Stomach smooth muscle (tissue), 2 donors: ENCODE data around the gene CYP2A13.
A peak's percentile ranks its signal among the peaks of the same experiment; 100 is the strongest.
"Not testable (repeated sequence)": the region's sequence is repeated elsewhere in the genome, so short reads cannot be mapped to it uniquely, and the experiment has no call there.

Experiments used
- H3K27ac ChIP-seq: one replicate; pipeline ENCODE4 v1.7.0; 2013; ENCODE audit warnings: mild to moderate bottlenecking, low read length, inconsistent platforms
- H3K27me3 ChIP-seq, 2 donors: one replicate each; pipeline ENCODE4 v1.7.0; 2013; ENCODE audit warnings: low read length in 2 of 2; ENCODE audit not compliant: insufficient read depth in 2 of 2, control insufficient read depth in 1 of 2
- H3K36me3 ChIP-seq, 2 donors: one replicate each; pipeline ENCODE4 v1.7.0; 2013; ENCODE audit warnings: low read length in 2 of 2; ENCODE audit not compliant: control insufficient read depth in 2 of 2, insufficient read depth in 2 of 2
- H3K4me1 ChIP-seq: one replicate; pipeline ENCODE4 v1.7.0; 2013; ENCODE audit warnings: low read length; ENCODE audit not compliant: control insufficient read depth, insufficient read depth
- H3K4me3 ChIP-seq, 2 donors: one replicate each; pipeline ENCODE4 v1.7.0; 2013; ENCODE audit warnings: low read length in 2 of 2
- H3K9ac ChIP-seq, 2 donors: one replicate each; pipeline ENCODE4 v1.7.0; 2013; ENCODE audit warnings: low read length in 2 of 2, mild to moderate bottlenecking in 1 of 2
- H3K9me3 ChIP-seq, 2 donors: one replicate each; pipeline ENCODE4 v1.7.0; 2013; ENCODE audit warnings: low read length in 2 of 2; ENCODE audit not compliant: control insufficient read depth in 2 of 2
- donor health status: healthy.
- donor health status: Pancreatic carcinoma.

Gene CYP2A13

DNA sequence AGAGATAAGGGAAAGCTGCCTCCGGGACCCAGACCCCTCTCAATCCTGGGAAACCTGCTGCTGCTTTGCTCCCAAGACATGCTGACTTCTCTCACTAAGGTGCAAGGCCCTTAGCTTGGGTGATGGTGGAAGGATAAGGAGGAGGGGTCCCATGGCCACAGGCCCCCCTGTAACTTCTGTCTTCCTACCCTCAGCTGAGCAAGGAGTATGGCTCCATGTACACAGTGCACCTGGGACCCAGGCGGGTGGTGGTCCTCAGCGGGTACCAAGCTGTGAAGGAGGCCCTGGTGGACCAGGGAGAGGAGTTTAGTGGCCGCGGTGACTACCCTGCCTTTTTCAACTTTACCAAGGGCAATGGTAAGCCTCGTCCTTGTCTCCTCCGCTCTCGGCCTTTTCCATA, 28.0 kb downstream of the CYP2A13 start:
- Histone ChIP-seq H3K4me1 (no peaks in the 10 kb centered on the region), H3K27me3 (peaks cover 0 to 6% of the 10 kb centered on the region in 2 donors), H3K9ac (no peak overlapping the region), H3K27ac (no peak overlapping the region), H3K4me3 (no peak overlapping the region), H3K9me3 (no peaks in the 10 kb centered on the region), H3K36me3 (no peaks in the 10 kb centered on the region)

DNA sequence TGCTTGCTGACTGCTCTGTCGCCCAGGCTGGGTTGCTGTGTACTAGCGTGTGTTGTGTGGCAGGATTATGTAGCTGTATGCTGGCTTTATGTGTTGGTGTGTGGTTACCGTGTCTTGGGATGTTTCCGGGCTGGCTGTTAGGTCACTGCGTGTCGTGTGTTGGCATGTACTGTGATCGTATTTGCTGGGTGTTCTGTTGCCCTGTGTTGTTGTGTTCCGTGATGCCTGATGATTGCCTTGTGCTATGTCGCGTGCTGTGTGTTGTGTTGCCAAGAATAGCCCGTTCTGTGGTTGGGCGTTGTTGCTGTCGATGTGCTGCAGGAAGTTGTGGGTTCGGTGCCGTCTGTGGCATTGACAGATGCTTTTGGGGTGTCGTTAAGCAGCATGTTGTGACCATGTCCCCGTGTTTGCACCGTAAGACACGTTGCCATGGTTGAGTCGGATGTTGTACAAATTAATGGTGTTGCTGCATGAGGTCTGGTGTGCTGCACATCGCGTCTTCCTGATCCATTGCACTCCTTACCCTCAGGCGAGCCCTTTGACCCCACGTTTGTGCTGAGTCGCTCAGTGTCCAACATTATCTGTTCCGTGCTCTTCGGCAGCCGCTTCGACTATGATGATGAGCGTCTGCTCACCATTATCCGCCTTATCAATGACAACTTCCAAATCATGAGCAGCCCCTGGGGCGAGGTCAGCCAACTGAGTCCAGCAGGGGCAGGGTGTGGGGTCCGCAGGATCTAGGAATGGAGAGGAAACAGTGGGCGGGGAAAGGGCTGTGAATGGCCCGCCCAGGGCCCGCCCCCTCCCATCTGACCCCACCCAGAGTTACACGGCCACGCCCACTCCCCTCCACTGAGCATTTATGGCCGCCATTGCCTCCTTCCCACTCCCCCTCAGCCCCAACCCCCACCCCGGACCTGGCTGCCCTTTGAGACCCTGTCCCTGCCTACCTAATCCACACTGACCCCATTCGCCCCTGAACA, 33.0 kb downstream of the CYP2A13 start:
- not testable (repeated sequence) for H3K9ac ChIP-seq, H3K27ac ChIP-seq, H3K4me3 ChIP-seq, H3K4me1 ChIP-seq, H3K9me3 ChIP-seq, H3K36me3 ChIP-seq, H3K27me3 ChIP-seq

DNA sequence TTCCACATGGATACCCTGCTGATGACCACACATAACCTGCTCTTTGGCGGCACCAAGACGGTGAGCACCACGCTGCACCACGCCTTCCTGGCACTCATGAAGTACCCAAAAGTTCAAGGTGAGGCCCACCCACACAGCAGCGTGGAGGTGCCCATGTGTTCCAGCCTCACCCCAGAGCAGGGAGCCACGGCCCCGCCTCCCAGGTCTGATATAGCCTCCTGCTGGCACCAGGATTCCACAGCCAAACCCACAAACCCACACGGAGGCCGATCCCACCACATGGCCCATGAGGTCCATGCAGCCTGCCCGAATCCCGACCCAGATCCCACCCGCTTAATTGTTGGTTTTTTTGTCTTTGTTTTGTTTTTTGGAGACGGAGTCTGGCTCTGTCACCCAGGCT, 34.6 kb downstream of the CYP2A13 start:
- H3K36me3 ChIP-seq, H3K4me1 ChIP-seq, H3K27me3 ChIP-seq, H3K9me3 ChIP-seq, H3K9ac ChIP-seq, H3K4me3 ChIP-seq, H3K27ac ChIP-seq: not testable (repeated sequence)

DNA sequence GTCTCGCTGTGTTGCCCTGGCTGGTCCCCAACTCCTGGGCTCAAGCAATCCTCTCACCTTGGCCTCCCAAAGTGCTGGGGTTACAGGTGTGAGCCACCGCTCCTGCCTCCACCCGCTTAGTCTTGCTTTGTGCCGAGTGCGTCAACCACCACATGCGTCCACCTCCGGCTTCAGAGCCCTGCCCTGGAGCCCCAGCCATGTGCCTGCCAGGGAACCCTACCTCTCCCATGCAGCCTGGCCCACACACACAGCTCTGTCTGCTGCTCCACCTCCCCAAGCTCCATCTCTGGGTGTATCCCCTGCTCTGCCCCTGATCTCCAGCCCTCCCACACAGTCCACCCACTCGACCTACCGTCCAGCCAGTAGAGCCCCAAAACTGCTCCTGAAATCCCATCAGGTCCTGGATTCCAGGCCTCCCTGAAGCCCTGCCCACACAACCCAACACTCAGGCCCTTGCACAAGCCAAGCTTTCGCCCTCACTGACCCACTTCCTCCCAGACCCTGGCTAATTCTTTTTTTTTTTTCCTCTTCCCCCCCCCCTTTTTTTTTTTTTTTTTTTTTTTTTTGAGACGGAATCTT, 35.6 kb downstream of the CYP2A13 start:
- Histone ChIP-seq H3K4me3 (no peak overlapping the region), H3K36me3 (no peaks in the 10 kb centered on the region), H3K9me3 (no peaks in the 10 kb centered on the region), H3K27me3 (no peaks in the 10 kb centered on the region), H3K27ac (no peak overlapping the region), H3K9ac (no peak overlapping the region), H3K4me1 (peaks cover 5% of the 10 kb centered on the region)

DNA sequence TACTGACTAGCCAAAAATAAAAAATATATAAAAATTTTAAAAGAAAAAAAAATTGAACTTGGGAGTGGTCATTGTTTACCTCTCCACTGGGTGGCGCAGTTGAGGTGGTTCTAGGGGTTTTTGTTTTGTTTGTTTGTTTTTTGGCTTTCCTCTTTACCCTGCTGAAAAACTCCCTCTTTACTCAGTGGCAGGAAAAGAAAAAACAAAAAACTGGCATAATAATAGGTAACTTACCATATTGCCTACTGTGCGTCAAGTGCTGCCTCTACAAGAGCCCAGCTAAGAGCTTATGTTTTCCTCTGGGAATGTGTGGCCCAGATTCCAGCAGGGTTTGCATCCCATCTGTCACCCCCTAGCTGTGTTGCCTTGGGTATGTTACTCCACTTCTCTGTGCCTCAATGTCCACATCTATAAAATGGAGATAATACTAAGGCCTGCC, 38.5 kb downstream of the CYP2A13 start:
- not testable (repeated sequence) for H3K36me3 ChIP-seq, H3K9ac ChIP-seq, H3K4me3 ChIP-seq, H3K27ac ChIP-seq, H3K9me3 ChIP-seq, H3K4me1 ChIP-seq, H3K27me3 ChIP-seq

DNA sequence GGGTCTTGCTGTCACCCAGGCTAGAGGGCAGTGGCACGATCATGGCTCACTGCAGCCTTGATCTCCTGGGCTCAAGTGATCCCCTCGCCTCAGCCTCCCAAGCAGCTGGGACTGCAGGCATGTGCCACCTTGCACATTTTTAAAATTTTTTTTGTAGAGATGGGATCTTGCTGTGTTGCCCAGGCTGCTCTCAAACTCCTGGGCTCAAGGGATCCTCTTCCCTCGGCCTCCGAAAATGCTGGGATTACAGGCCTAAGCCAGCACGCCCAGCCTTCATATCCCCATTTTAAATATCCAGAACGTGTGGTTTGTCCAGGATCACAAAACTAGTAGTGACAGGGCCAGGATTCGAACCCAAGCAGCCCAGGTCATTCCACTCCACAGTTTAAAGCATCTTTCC, 39.1 kb downstream of the CYP2A13 start:
- not testable (repeated sequence) for H3K9ac ChIP-seq, H3K36me3 ChIP-seq, H3K4me1 ChIP-seq, H3K9me3 ChIP-seq, H3K27ac ChIP-seq, H3K27me3 ChIP-seq
- peak overlapping the region in 1 of 2 donors; percentile 62 for H3K4me3 ChIP-seq

DNA sequence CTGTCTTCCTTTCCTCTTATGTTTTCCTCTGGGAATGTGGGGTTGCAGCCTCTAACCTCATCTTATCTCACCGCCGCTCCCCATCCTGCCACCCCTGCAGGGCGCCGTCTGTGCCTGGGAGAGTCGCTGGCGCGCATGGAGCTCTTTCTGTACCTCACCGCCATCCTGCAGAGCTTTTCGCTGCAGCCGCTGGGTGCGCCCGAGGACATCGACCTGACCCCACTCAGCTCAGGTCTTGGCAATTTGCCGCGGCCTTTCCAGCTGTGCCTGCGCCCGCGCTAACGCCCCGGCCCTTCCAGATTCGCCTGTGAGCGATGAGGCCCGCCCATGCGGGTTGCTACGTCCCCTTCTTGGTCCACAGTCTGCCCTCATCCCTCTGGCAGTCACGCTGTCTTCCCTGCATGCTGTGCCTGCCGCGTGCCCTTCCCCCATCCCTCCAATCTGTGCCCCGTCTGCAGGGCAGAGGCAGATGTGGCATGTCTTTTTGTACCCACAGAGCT, 39.6 kb downstream of the CYP2A13 start:
- peak overlapping the region in 1 of 2 donors; percentile 62 for H3K4me3 ChIP-seq
- not testable (repeated sequence) for H3K27me3 ChIP-seq, H3K36me3 ChIP-seq, H3K4me1 ChIP-seq, H3K9me3 ChIP-seq, H3K27ac ChIP-seq, H3K9ac ChIP-seq

DNA sequence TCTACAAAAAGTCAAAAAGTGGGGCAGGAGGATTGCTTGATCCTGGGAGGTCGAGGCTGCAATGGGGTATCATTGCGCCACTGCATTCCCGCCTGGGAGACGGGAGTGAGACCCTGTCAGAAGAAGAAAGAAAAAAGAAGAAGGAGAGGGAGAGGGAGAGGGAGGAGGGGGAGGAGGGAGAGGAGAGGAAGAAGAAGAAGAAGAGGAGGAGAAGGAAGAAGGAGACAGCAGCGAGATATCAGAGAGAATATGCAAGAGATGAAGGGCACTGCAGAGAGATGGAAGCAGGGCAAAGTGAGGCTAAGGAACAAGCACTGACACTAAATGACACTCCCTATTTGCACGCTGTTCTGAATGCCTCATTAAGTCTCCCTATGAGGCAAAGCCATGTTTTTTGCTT, 40.4 kb downstream of the CYP2A13 start:
- Histone ChIP-seq H3K27me3 (no peaks in the 10 kb centered on the region), H3K36me3 (no peaks in the 10 kb centered on the region), H3K9ac (no peak overlapping the region), H3K9me3 (no peaks in the 10 kb centered on the region), H3K27ac (no peak overlapping the region), H3K4me1 (peaks cover 5% of the 10 kb centered on the region), H3K4me3 (no peak overlapping the region)

DNA sequence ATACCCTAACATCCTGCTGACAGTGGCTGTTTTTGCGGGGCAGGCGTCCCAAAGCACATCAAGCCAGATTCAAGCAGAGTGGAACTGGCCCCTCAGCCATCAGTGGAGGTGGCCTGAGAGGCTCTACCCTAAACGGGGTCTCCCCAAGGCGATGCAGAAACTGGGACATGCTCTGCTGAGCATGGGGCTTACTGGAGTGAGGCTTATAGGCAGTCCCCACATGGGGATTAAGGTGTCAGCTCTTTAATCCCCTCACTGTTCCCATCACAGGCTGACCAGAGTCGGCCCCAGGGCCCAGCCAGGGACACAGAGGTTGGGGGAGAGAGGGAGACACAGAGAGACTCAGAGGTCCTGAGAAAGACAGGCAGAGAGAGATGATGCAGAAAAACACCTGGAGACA, 42.9 kb downstream of the CYP2A13 start:
- H3K9ac ChIP-seq = no peak overlapping the region
- peaks cover 5% of the 10 kb centered on the region for H3K4me1 ChIP-seq
- H3K9me3 ChIP-seq = no peaks in the 10 kb centered on the region
- no peaks in the 10 kb centered on the region for H3K36me3 ChIP-seq
- no peak overlapping the region for H3K4me3 ChIP-seq
- no peak overlapping the region for H3K27ac ChIP-seq
- H3K27me3 ChIP-seq = no peaks in the 10 kb centered on the region

DNA sequence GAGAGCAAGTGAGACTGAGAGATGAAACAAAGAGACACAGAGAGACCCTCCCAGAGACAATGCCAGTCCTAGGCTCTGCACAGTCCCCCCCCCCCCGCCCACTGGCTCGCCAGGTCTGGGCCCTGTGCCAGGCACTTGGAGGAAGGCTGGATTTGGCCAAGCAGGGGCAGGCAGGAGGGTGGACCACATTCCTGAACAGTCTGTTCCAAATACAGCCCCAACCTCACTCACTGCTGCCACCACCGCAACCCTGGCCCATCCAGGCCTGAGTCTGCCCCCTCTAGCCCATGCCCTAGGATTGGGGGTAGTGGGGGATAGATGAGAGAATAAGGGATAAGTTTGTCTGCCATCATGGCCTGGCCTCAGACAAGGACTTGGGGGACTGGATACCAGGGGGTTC, 45.0 kb downstream of the CYP2A13 start:
- H3K9me3 ChIP-seq = no peaks in the 10 kb centered on the region
- no peak overlapping the region for H3K9ac ChIP-seq
- H3K4me1 ChIP-seq = peaks cover 1% of the 10 kb centered on the region
- H3K36me3 ChIP-seq = no peaks in the 10 kb centered on the region
- no peaks in the 10 kb centered on the region for H3K27me3 ChIP-seq
- H3K4me3 ChIP-seq = no peak overlapping the region
- H3K27ac ChIP-seq = no peak overlapping the region

DNA sequence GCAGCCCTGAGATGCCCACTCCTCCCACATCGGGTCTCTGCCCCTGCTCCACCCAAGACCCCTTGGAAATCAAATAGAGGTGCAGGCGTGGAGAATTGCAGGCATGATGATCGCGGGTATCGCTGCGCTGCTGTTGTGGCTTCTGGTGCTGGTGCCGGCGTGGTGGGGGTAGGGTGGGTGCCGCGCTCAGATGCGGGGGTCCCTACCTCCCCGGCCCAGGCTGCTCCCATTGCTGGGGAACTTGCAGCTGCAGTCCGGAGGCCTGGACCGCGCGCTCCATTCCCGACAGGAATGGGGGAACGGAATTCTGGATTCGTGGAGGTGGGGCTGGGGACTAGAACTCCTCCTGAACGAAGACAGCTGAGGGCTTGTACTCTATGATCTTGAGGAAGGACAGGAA, 46.4 kb downstream of the CYP2A13 start:
- Histone ChIP-seq H3K27me3 (no peaks in the 10 kb centered on the region), H3K4me1 (no peaks in the 10 kb centered on the region), H3K9me3 (no peaks in the 10 kb centered on the region), H3K36me3 (no peaks in the 10 kb centered on the region), H3K27ac (no peak overlapping the region), H3K9ac (no peak overlapping the region), H3K4me3 (no peak overlapping the region)
